ENCODE measurements around the gene PLPP3. TPM values are rescaled to one million over a fixed set of nuclear protein-coding genes. Genes with fewer than 3 reads are reported as not detected.

Gene PLPP3
- polyA plus RNA-seq, 3 donors = 0.21 to 0.32 TPM; not detected in 1

GRCh38 chr1:56520016-56520601 lies 59.3 kb downstream of the PLPP3 start:
- 90% methylated on average over 2 of the region's 3 CpGs for WGBS (ENCODE audit: insufficient coverage)
- TF ChIP-seq CTCF (IDR thresholded peaks at IDR 0.05) = no peak
- peaks cover 17 to 23% of the 10 kb centered on the region in 2 donors for H3K36me3 Mint-ChIP-seq
- Histone ChIP-seq H3K9me3 (replicated peaks in 1 of 2; ENCODE audit: control insufficient read depth in 1 of 2, insufficient read depth in 1 of 2, low read length in 2 of 2) (no peaks in the 10 kb centered on the region), H4K20me1 (ENCODE audit: insufficient read depth, low read length) (peaks cover 3% of the 10 kb centered on the region), H3K27ac (ENCODE audit: low read depth in 1 of 2, low read length in 2 of 2) (no peak overlapping the region), H3K9ac (ENCODE audit: insufficient read depth, low read length, poor library complexity, severe bottlenecking) (no peak overlapping the region), H3K4me1 (ENCODE audit: control insufficient read depth in 1 of 2, insufficient read depth in 2 of 2, low read length in 2 of 2) (peaks cover 31 to 44% of the 10 kb centered on the region in 2 donors), H3K4me2 (replicated peaks; ENCODE audit: extremely low read depth, low read length, poor library complexity, severe bottlenecking) (no peak overlapping the region), H2AFZ (ENCODE audit: insufficient read depth, low read depth, low read length, poor library complexity, severe bottlenecking) (no peak overlapping the region), H3K4me3 (replicated peaks in 1 of 3; ENCODE audit: low read depth in 2 of 3, low read length in 3 of 3) (no peak overlapping the region), H3K79me2 (ENCODE audit: insufficient read depth, low read length) (no peaks in the 10 kb centered on the region), H3K36me3 (replicated peaks in 1 of 2; ENCODE audit: control insufficient read depth in 1 of 2, insufficient read depth in 2 of 2, low read length in 2 of 2) (no peaks in the 10 kb centered on the region), H3K27me3 (ENCODE audit: control insufficient read depth in 2 of 2, insufficient read depth in 2 of 2, low read length in 2 of 2) (peaks cover 35 to 39% of the 10 kb centered on the region in 2 donors)
- DNase-seq = peak in 1 of 3 donors; percentile 24
- intact Hi-C loops (cut with micrococcal nuclease) = no loop called here
- H3K4me1 Mint-ChIP-seq = peaks cover 55% of the 10 kb centered on the region
- H3K9me3 Mint-ChIP-seq = peaks cover 0 to 3% (median 0%) of the 10 kb centered on the region in 7 donors
- H3K27me3 Mint-ChIP-seq (ENCODE audit: low read depth in 3 of 3) = peaks cover 34 to 50% (median 47%) of the 10 kb centered on the region in 3 donors
- no peak overlapping the region for H3K27ac Mint-ChIP-seq
- H3K4me3 Mint-ChIP-seq = no peak overlapping the region

- Mint-ChIP-seq H3K4me1 (peaks cover 38% of the 10 kb centered on the region), H3K27ac (peak overlapping the region; percentile 98 to 100 (median 99)), H3K36me3 (peaks cover 13 to 17% of the 10 kb centered on the region in 2 donors), H3K4me3 (peak overlapping the region in 1 of 2 donors; percentile 89), H3K9me3 (peaks cover 0 to 3% (median 0%) of the 10 kb centered on the region in 7 donors), H3K27me3 (ENCODE audit: low read depth in 3 of 3) (peaks cover 19 to 38% (median 30%) of the 10 kb centered on the region in 3 donors)
- H3K4me1 ChIP-seq (ENCODE audit: control insufficient read depth in 1 of 2, insufficient read depth in 2 of 2, low read length in 2 of 2) = peaks cover 27 to 33% of the 10 kb centered on the region in 2 donors
- peak overlapping the region; percentile 64 for H3K4me2 ChIP-seq (replicated peaks; ENCODE audit: extremely low read depth, low read length, poor library complexity, severe bottlenecking)
- H4K20me1 ChIP-seq (ENCODE audit: insufficient read depth, low read length) = peaks cover 3% of the 10 kb centered on the region
- no peaks in the 10 kb centered on the region for H3K79me2 ChIP-seq (ENCODE audit: insufficient read depth, low read length)
- no peaks in the 10 kb centered on the region for H3K36me3 ChIP-seq (replicated peaks in 1 of 2; ENCODE audit: control insufficient read depth in 1 of 2, insufficient read depth in 2 of 2, low read length in 2 of 2)
- peak overlapping the region in 1 of 2 donors; percentile 92 for H3K27ac ChIP-seq (ENCODE audit: low read depth in 1 of 2, low read length in 2 of 2)
- intact Hi-C loops (cut with micrococcal nuclease) = loop anchor here in 1 of 2 donors (5.0 kb wide), 1 partner anchor 45 kb away; no protein-coding TSS in a partner anchor
- H3K9ac ChIP-seq (ENCODE audit: insufficient read depth, low read length, poor library complexity, severe bottlenecking) = no peak overlapping the region
- H2AFZ ChIP-seq (ENCODE audit: insufficient read depth, low read depth, low read length, poor library complexity, severe bottlenecking) = no peak overlapping the region
- WGBS (ENCODE audit: insufficient coverage) = no CpG with 5 or more reads among the region's 2 CpGs
- no peak for DNase-seq
- peak overlapping the region in 1 of 3 experiments; percentile 55 for H3K4me3 ChIP-seq (replicated peaks in 1 of 3; ENCODE audit: low read depth in 2 of 3, low read length in 3 of 3)
- peaks cover 17% of the 10 kb centered on the region in 2 donors for H3K27me3 ChIP-seq (ENCODE audit: control insufficient read depth in 2 of 2, insufficient read depth in 2 of 2, low read length in 2 of 2)
- no peak for TF ChIP-seq CTCF (IDR thresholded peaks at IDR 0.05)
- H3K9me3 ChIP-seq (replicated peaks in 1 of 2; ENCODE audit: control insufficient read depth in 1 of 2, insufficient read depth in 1 of 2, low read length in 2 of 2) = no peaks in the 10 kb centered on the region
Observed at GRCh38 chr1:56517404-56518130, 61.8 kb downstream of the PLPP3 start.
